HG02759 (cell line): ENCODE data around the gene TTC39B.
"Not testable (repeated sequence)": the region's sequence is repeated elsewhere in the genome, so short reads cannot be mapped to it uniquely, and the experiment has no call there.

Experiments used
- ATAC-seq: cut with Tn5 transposase; IDR thresholded peaks from one replicate; pipeline ENCODE4 v1.9.1; 2021; ENCODE audit warnings: mild to moderate bottlenecking, moderate library complexity; ENCODE audit not compliant: unreplicated experiment

Gene TTC39B

DNA sequence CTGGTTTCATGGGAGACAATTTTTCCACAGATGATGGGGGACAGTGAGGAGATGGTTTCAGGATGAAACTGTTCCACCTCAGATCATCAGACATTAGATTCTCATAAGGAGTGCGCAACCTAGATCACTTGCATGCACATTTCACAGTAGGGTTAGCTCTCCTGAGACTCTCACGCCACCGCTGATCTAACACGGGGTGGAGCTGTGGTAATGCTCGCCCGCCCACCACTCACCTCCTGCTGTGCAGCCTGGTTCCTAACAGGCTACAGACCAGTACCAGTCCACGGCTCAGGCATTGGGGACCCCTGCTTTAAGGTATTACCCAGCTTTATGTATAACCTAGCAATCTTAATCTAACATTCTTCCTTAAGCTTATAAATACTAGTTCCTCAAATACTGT, 35.6 kb downstream of the TTC39B start:
- no peak for ATAC-seq

- ATAC-seq, result no peak
Measured at GRCh38 chr9:15268782-15269181, 38.2 kb downstream of the TTC39B start.

DNA sequence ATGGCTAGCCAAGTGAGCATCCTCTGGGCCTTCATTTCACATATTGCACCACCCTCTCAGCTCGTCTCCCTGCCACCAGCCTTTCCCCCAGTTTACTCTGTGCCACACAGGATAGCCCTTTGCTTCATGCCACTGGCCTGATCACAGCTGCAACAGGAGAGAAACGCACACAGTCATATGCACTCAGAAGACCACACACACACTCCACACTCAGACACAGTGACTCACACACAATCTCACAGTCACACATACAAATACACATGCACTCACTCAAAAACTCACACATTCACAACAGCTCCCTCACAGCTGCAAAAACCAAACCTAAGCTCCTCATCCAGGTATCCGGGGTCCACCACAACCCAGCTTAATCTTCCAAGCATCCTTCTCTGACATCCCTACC, 38.7 kb downstream of the TTC39B start:
- no peak for ATAC-seq

DNA sequence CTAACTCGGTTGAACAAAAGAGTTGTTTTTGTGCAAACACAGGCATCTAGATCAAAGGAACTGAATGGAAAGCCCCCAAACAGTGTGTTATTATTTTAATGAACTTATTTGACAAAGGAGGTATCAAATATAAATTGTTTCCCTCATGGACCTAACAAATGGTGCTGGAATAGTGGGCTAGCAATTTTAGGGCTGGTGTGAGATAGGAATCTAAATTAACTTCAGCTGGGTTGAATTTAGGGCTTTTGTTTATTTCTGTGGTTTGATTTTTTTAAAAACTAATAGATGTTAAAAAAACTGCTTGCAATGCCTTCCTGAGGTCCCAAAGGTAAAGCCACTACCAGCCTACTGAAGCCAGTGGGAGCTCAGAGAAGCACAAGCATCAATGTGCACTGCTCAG, 42.1 kb downstream of the TTC39B start:
- no peak for ATAC-seq

GRCh38 chr9:15262581-15262980, 44.4 kb downstream of the TTC39B start:
- no peak for ATAC-seq

DNA sequence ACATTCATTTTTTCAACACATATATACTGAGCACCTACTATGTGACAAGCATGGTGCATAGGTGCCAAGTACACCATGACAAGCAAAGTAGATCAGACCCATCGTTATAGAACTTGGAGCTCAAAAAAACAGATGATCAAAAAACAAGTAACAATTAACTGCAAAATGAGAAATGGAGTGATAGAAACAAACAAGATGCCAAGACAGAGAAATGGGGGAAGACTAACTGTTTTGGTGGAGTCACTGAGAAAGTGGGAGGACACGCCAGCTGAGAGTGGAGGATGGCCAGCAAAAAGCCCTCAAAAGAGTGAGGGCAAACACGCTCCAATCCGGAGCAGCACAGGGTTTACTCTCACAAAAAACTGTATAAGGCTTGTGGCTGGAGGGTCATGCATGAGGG, 50.6 kb downstream of the TTC39B start:
- no peak for ATAC-seq

GRCh38 chr9:15253786-15254185, 53.2 kb downstream of the TTC39B start:
- ATAC-seq, result no peak

- no peak for ATAC-seq
Measured at GRCh38 chr9:15253197-15253596, 53.8 kb downstream of the TTC39B start.

DNA sequence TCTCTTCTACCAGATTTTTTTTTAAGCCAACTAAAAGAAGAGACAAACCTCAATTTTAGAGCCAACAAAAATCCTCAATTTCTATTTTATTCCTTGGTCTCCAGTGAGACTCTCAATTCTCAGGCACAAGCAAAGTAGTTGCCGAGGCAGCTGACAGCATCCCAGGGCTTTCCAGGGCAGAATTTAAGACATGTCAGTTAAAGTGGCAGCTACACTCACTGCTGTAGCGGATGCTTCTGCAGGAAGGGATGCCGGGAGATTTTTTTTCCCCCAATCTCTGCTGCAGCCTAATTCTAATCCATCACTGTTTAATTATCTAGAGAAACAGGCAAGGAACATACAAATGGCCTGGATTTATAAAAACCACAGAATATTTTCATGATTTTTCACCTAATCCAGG, 57.0 kb downstream of the TTC39B start:
- ATAC-seq, result no peak

- ATAC-seq, result no peak
Measured at GRCh38 chr9:15249042-15249818, 57.8 kb downstream of the TTC39B start.

- ATAC-seq, result no peak
Measured at GRCh38 chr9:15248621-15249020, 58.4 kb downstream of the TTC39B start.

DNA sequence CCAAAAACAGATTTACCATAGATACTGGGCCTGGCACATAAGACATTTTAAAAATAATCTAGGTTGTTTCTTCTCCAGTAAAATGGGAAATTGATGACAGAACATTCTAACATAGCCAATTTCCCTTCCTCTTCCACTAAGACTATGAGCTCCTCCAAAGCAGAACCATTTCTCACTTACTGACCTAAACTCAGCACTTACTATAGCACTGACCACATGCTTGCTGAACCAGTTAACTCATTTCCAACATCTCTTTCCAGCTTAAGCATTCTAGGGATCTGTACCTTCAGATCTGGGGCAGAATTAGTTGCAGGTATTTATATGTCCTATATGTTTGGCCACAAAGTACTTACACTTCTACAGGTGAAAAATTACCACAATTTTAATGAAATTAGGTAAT, 58.9 kb downstream of the TTC39B start:
- no peak for ATAC-seq

DNA sequence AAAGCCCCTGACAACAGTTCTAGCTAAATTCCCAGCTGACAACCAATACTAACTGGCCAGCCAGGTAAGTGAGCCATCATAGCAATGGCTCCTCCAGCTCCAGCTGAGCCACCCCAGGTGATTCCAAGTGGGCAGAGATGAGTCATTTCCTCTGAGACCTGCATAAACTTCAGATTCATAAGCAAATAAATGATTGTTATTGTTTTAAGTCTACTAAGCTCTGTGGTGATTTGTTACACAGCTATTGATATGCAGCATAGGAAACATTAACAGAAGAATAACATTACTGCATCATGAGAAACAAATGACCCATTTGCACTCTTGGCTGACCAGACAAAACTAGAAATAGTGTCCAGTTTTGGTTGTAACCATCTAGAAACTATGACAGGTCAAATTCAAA, 60.3 kb downstream of the TTC39B start:
- ATAC-seq, result no peak

GRCh38 chr9:15246243-15246642, 60.8 kb downstream of the TTC39B start:
- no peak for ATAC-seq

GRCh38 chr9:15244001-15244441, 63.0 kb downstream of the TTC39B start:
- no peak for ATAC-seq

GRCh38 chr9:15243081-15243480, 63.9 kb downstream of the TTC39B start:
- ATAC-seq, result no peak

DNA sequence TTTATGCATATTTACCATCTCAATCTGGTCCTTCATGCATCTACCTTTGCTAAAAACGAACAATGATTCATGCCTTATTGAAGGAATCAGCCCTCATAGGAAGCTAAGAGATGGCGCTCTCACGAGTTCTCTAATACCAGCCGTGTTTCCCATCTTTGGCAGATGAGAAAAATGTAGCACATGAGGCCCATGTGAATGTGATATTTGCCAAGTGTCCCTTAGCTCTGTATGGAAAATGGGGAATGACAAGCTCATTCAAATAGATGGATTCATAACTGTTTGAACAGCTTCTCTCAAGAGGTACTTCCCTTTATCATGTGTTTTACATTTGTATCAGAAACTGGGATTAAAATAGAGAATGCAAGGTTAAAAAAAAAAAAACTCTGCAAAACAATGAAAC, 66.1 kb downstream of the TTC39B start:
- ATAC-seq, result no peak

DNA sequence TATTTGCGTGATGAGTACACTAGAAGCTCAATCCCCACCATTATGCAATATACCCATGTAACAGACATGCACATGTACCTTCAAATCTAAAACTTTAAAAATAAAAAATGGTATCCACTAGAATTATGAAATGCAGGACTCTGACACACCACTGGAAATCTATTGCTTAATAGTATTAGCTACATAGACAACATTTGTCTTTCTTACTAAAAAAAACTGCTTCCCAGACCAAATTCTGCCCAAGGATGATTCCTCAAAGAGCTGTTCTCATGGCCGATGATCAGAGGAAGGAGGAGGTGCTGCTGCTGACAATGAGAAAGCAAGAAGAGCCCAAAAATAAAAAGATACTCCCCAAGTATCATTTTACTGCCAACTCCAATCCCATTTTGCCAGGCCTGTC, 67.2 kb downstream of the TTC39B start:
- ATAC-seq, result no peak

DNA sequence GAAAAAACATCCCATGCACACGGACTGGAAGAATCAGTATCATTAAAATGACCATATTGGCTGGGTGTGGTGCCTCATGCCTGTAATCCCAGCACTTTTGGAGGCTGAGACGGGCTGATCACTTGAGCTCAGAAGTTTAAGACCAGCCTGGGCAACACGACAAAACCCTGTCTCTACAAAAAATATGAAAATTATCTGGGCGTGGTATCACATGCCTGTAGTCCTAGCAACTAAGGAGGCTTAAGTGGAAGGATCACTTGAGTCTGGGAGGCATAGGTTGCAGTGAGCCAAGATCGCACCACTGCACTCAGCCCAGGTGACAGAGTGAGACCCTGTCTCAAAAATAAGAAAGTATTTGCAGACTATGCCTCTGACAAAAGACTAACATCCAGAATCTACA, 68.4 kb downstream of the TTC39B start:
- ATAC-seq, result no peak

GRCh38 chr9:15235658-15236057, 71.4 kb downstream of the TTC39B start:
- no peak for ATAC-seq

DNA sequence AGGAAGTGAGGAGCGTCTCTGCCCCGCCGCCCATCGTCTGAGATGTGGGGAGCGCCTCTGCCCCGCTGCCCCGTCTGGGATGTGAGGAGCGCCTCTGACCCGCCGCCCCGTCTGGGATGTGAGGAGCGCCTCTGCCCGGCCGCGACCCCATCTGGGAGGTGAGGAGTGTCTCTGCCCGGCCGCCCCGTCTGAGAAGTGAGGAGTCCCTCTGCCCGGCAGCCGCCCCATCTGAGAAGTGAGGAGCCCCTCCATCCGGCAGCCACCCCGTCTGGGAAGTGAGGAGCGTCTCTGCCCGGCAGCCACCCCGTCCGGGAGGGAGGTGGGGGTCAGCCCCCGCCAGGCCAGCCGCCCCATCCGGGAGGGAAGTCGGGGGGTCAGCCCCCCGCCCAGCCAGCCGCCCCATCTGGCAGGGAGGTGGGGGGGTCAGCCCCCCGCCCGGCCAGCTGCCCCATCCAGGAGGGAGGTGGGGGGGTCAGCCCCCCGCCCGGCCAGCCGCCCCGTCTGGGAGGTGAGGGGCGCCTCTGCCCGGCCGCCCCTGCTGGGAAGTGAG, 73.0 kb downstream of the TTC39B start:
- not testable (repeated sequence) for ATAC-seq

- not testable (repeated sequence) for ATAC-seq
Measured at GRCh38 chr9:15232706-15233280, 74.2 kb downstream of the TTC39B start.
